Cardiac fibroblast (primary cell): ENCODE measurements around the gene ADAMTS2.
"Not testable (repeated sequence)": the region's sequence is repeated elsewhere in the genome, so short reads cannot be mapped to it uniquely, and the experiment has no call there.

Experiments used
- DNase-seq, 2 donors: peaks; one replicate each; pipeline versions ENCODE4 v3.0.0 to v3.0.0-alpha.2; 2010; ENCODE audit warnings: low read depth in 2 of 2
- H3K4me3 ChIP-seq, 2 donors: replicated peaks in 1 of 2; 1 replicate in 1 of 2; 2 replicates in 1 of 2; pipeline ENCODE4 v1.5.1; 2011; ENCODE audit warnings: low read depth in 2 of 2, low read length in 2 of 2, mild to moderate bottlenecking in 2 of 2, moderate library complexity in 1 of 2
- TF ChIP-seq, protein P1 (sequence below): IDR thresholded peaks from one replicate; pipeline ENCODE4 v1.5.1; 2011; ENCODE audit warnings: low read depth, mild to moderate bottlenecking, low read length, inconsistent platforms

ADAMTS2 gene

DNA sequence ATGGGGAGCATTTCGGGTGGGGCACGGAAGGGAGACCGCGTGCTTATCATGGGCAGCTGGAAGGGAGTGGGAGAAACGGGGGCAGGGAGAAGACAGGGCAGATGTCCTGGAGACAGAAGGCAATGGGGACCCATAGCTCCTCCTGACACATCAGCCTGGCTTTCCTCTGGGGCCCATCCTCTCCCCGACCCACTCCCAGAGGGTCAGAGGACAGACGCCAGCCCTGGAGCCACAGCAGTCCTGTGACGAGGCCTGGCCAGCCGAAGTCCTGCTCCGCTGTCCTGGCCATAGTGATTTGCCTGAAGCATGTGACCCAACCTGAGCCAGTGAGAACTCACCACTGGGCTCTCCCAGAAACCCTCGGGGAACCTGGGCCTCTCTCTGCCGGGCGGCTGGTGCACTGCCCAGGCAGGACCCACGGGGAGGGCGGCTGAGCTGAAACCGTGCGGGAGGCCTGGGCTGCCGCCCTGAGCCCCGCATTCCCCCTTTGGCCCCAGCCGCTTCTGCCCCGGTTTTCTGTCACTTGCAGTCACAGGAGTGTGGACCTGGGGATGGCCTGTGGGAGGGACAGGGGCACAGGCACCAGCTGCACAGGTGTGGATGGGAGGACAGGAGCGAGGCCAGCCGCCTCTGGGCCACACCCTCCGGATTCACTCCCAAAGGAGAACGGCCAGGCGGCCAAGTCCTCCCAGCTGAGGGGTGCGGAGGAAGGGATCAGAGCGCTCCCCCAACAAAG is 19.8 kb downstream of the ADAMTS2 start:
- TF ChIP-seq, protein P1, sequence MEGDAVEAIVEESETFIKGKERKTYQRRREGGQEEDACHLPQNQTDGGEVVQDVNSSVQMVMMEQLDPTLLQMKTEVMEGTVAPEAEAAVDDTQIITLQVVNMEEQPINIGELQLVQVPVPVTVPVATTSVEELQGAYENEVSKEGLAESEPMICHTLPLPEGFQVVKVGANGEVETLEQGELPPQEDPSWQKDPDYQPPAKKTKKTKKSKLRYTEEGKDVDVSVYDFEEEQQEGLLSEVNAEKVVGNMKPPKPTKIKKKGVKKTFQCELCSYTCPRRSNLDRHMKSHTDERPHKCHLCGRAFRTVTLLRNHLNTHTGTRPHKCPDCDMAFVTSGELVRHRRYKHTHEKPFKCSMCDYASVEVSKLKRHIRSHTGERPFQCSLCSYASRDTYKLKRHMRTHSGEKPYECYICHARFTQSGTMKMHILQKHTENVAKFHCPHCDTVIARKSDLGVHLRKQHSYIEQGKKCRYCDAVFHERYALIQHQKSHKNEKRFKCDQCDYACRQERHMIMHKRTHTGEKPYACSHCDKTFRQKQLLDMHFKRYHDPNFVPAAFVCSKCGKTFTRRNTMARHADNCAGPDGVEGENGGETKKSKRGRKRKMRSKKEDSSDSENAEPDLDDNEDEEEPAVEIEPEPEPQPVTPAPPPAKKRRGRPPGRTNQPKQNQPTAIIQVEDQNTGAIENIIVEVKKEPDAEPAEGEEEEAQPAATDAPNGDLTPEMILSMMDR, result no peak
- DNase-seq, result no peak
- H3K4me3 ChIP-seq, result no peak overlapping the region

DNA sequence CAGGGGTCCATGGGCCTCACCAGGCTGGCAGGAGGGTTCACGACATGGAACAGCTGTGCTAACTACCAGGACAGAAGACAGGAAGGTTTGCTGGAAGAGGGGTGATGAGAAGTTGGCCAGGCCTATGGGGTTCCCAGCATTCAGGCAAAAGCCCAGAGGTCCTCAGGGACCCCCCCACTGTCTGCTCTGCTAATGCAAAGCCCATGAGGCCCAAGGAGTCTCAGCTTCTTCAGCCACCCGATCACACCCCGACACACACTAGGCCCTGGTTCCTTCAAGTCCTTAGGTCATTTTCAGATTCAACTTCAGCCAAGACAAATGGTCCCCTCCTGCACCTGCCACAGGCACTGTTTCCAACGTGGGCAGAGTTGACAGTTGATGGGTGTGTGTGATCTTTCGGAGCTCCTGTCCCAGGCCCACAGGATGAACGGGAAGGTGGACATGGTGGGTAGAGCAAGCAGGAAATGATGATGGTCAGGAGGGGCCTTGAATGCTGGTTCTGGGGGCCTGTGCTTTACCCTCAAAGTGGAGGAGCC is 20.4 kb downstream of the ADAMTS2 start:
- TF ChIP-seq, protein P1, result no peak
- H3K4me3 ChIP-seq, result no peak overlapping the region
- no peak for DNase-seq

DNA sequence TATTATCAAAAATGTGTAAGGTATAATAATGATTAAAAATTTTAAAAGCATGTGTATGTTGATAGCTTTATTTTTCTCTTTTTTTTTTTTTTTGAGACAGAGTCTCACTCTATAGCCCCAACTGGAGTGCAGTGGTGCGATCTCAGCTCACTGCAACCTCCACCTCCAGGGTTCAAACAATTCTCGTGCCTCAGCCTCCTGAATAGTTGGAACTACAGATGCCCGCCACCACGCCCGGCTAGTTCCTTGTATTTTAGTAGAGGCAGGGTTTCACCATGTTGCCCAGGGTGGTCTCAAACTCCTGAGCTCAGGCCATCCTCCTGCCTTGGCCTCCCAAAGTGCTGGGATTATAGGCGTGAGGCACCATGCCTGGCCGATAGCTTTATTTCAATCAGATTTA is 20.9 kb downstream of the ADAMTS2 start:
- not testable (repeated sequence) for H3K4me3 ChIP-seq, DNase-seq

GRCh38 chr5:179323026-179323870 is 22.0 kb downstream of the ADAMTS2 start:
- TF ChIP-seq, protein P1, result no peak
- H3K4me3 ChIP-seq, result no peak overlapping the region

DNA sequence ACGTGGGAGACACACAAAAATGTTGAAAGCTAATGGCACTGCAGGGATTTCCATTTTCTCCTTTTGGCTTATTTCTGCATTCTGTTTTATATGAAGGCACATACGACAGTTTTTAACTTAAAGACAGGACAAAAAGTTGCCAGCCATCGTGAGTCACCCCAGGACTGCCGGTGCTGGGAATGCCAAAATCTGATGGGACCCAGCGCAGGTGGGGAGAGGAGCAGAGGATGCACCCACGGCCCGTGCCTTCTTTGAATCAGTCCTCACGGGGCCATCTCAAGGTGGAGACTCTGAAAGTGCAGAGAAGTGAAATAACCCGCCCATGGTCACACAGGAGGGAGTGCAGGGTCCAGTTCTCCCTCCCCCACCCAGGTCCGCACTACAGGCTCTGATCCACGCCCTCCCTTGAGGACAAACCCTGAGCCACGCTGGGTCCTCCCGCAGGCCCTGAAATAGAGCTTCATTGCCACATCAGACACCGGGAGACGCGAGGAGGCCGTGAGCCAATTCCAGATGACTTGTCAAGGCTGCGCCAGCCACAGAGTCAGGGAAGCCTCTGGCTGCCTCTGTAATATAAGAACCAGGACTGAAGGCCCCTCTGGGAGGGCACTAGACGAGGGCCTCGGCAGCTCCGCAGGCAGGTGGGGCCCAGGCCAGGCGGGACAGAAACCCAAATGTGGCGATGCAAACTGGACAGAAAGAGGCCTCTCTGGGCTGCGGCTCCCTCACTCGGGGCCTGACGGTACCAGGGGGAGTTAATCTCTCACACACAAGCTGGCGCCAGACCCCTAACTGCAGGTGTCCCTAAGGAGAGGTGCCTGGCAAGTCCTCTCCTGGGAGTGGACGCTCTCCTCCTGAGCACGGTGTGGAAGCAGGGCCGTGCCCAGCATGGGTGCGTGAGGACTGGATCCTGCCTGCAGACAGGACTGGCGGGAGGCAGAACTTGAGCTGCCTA is 22.9 kb downstream of the ADAMTS2 start:
- no peak overlapping the region for H3K4me3 ChIP-seq
- DNase-seq, result no peak
- TF ChIP-seq, protein P1, result no peak

More at GRCh38 chr5:179323026-179323870, 22.0 kb downstream of the ADAMTS2 start:
- no peak for DNase-seq

GRCh38 chr5:179321206-179321987 is 23.9 kb downstream of the ADAMTS2 start:
- no peak for DNase-seq
- TF ChIP-seq, protein P1, result no peak
- H3K4me3 ChIP-seq, result no peak overlapping the region
